ENCODE results near the gene PHLDB3. TPM values are rescaled to one million over a fixed set of nuclear protein-coding genes. Genes with fewer than 3 reads are reported as not detected.

The PHLDB3 gene
- total RNA-seq, 3 donors from 2014 or later, result 17.0 to 33.7 (median 26.2) TPM

Other genes with a start within 250 kb of the PHLDB3 start
- gene PSG9, start 235.2 kb downstream of the PHLDB3 start, total RNA-seq, result not detected
- not detected for gene CD177, start 151.1 kb downstream of the PHLDB3 start, total RNA-seq
- gene TEX101, start 89.9 kb downstream of the PHLDB3 start, total RNA-seq, result not detected
- gene LYPD3, start 39.1 kb downstream of the PHLDB3 start, total RNA-seq, result 1 to 10 TPM; 1.5 to 3.1 (median 2.2) TPM
- gene ETHE1, start 22.5 kb upstream of the PHLDB3 start, total RNA-seq, result 10 to 100 TPM; 29.3 to 36.8 (median 33.7) TPM
- 1 to 10 TPM; 1.6 to 3.0 (median 2.0) TPM for gene ZNF575, start 28.4 kb upstream of the PHLDB3 start, total RNA-seq
- 10 to 100 TPM; 21.0 to 24.2 (median 23.1) TPM for gene XRCC1, start 70.8 kb upstream of the PHLDB3 start, total RNA-seq
- 1 to 10 TPM; 1.3 to 2.5 (median 2.2) TPM for gene PINLYP, start 71.1 kb upstream of the PHLDB3 start, total RNA-seq
- gene IRGQ, start 91.4 kb upstream of the PHLDB3 start, total RNA-seq, result 10 to 100 TPM; 31.7 to 38.2 (median 33.5) TPM
- gene ZNF576, start 91.8 kb upstream of the PHLDB3 start, total RNA-seq, result 10 to 100 TPM; 16.6 to 22.3 (median 18.5) TPM
- gene SRRM5, start 107.3 kb upstream of the PHLDB3 start, total RNA-seq, result under 1 TPM; 0.25 to 0.87 (median 0.30) TPM
- gene ZNF428, start 114.9 kb upstream of the PHLDB3 start, total RNA-seq, result 10 to 100 TPM; 20.6 to 27.6 (median 25.5) TPM
- gene CADM4, start 135.1 kb upstream of the PHLDB3 start, total RNA-seq, result under 1 TPM; 0.40 to 0.63 (median 0.42) TPM
- 1 to 10 TPM; 3.3 to 5.2 (median 4.7) TPM for gene PLAUR, start 165.4 kb upstream of the PHLDB3 start, total RNA-seq
- gene IRGC, start 211.3 kb upstream of the PHLDB3 start, total RNA-seq, result not detected

All from activated T-cell treated with anti-CD3 and anti-CD28 coated beads, Interleukin-2, amount 50 U/mL, for 4 hours (primary cell).